PC-3 (cell line): ENCODE results near the gene SLC35E2B. TPM values are rescaled to one million over a fixed set of nuclear protein-coding genes. Genes with fewer than 3 reads are reported as not detected.

ENCODE experiments used
- ATAC-seq: fragments of 200-7000 bp; cut with Tn5 transposase; 2 replicates; pipeline ENCODE4 v1.9.1; 2020; ENCODE audit warnings: mild to moderate bottlenecking, moderate library complexity
- BruUV-seq: library from RNA; stranded (reverse); fragments of 400-500 nt; replicated peaks from 2 replicates; lab custom pipeline; 2021; lab: Mats Ljungman, UMichigan
- CTCF ChIA-PET: fragments of 300-600 bp; sonication (Branson Sonifier 250); formaldehyde crosslinking; loops from one replicate; lab custom pipeline; 2022; ENCODE audit warnings: antibody characterized with exemption; lab: Charles Lee
- POLR2A ChIA-PET: fragments of 300-600 bp; sonication (Branson Sonifier 250); formaldehyde crosslinking; loops from one replicate; lab custom pipeline; 2022; ENCODE audit warnings: antibody characterized with exemption; ENCODE audit not compliant: unreplicated experiment; lab: Charles Lee
- DNase-seq: peaks from one replicate; pipeline ENCODE4 v3.0.0-alpha.2; 2015
- H2AFZ ChIP-seq: fragments of 300-600 bp; sonication (generic); 2 replicates; pipeline ENCODE4 v1.6.0; 2016; ENCODE audit warnings: antibody characterized with exemption, low read length
- H3F3A ChIP-seq: fragments of 300-600 bp; sonication (generic); one replicate; pipeline ENCODE4 v1.6.0; 2017; ENCODE audit warnings: antibody characterized with exemption, low read length, control low read depth, mild to moderate bottlenecking; ENCODE audit not compliant: unreplicated experiment
- H3K27ac ChIP-seq: fragments of 300-600 bp; sonication (generic); 2 replicates; pipeline ENCODE4 v1.5.1; 2016; ENCODE audit warnings: mild to moderate bottlenecking, low read length
- H3K27me3 ChIP-seq: fragments of 300-600 bp; sonication (generic); 2 replicates; pipeline ENCODE4 v1.6.1; 2016; ENCODE audit warnings: low read length, mixed read lengths
- H3K36me3 ChIP-seq: fragments of 300-600 bp; sonication (generic); 2 replicates; pipeline ENCODE4 v1.6.1; 2016; ENCODE audit warnings: low read depth, mixed run types, low read length, mixed read lengths
- H3K4me1 ChIP-seq: fragments of 300-600 bp; sonication (generic); 2 replicates; pipeline ENCODE4 v1.5.1; 2016; ENCODE audit warnings: low read length; ENCODE audit not compliant: insufficient read depth
- H3K4me2 ChIP-seq: fragments of 300-600 bp; sonication (generic); 2 replicates; pipeline ENCODE4 v1.6.0; 2016; ENCODE audit warnings: low read length
- H3K4me3 ChIP-seq: fragments of 300-600 bp; sonication (generic); 2 replicates; pipeline ENCODE4 v1.5.1; 2016; ENCODE audit warnings: mild to moderate bottlenecking, low read length, mixed read lengths
- H3K79me2 ChIP-seq: fragments of 300-600 bp; sonication (generic); 2 replicates; pipeline ENCODE4 v1.6.1; 2017; ENCODE audit warnings: low read length, mixed read lengths
- H3K9ac ChIP-seq: fragments of 300-600 bp; sonication (generic); 2 replicates; pipeline ENCODE4 v1.6.0; 2016; ENCODE audit warnings: mild to moderate bottlenecking, low read length
- H3K9me2 ChIP-seq: fragments of 300-600 bp; sonication (generic); replicated peaks from 2 replicates; pipeline ENCODE4 v1.6.1; 2016; ENCODE audit warnings: mixed run types, low read length, mixed read lengths
- H3K9me3 ChIP-seq: fragments of 300-600 bp; sonication (generic); 2 replicates; pipeline ENCODE4 v1.6.1; 2016; ENCODE audit warnings: low read length, mixed read lengths
- H4K20me1 ChIP-seq: fragments of 300-600 bp; sonication (generic); 2 replicates; pipeline ENCODE4 v1.6.1; 2016; ENCODE audit warnings: low read length, mixed read lengths
- EZH2 ChIP-seq: fragments of 300-600 bp; sonication (generic); IDR thresholded peaks from one replicate; pipeline ENCODE4 v1.6.1; 2017; ENCODE audit warnings: antibody characterized with exemption, mild to moderate bottlenecking, low read length; ENCODE audit not compliant: unreplicated experiment
- EZH2phosphoT487 ChIP-seq: fragments of 300-600 bp; sonication (generic); IDR thresholded peaks from 2 replicates; pipeline ENCODE4 v1.6.1; 2018; ENCODE audit warnings: mild to moderate bottlenecking, antibody characterized with exemption, low read length, borderline replicate concordance
- intact Hi-C: fragments of 100-400 bp; cut with micrococcal nuclease; formaldehyde crosslinking; loops from 2 replicates; pipeline ENCODE4 v1.9.0; 2023
- total RNA-seq: library from RNA; depleted of rRNA; stranded (reverse); fragments of >200 nt; gene quantifications from 2 replicates; pipeline ENCODE4 v1.2.3, GENCODE V29; 2014
- TF ChIP-seq, protein P1 (sequence below): fragments of 300-600 bp; sonication (generic); conservative IDR thresholded peaks from 2 replicates; pipeline ENCODE4 v1.5.1; 2017; ENCODE audit warnings: antibody characterized with exemption, low read depth, mild to moderate bottlenecking, low read length

SLC35E2B gene
- total RNA-seq, 1 experiment from 2014 or later, result 38.1 TPM

DNA sequence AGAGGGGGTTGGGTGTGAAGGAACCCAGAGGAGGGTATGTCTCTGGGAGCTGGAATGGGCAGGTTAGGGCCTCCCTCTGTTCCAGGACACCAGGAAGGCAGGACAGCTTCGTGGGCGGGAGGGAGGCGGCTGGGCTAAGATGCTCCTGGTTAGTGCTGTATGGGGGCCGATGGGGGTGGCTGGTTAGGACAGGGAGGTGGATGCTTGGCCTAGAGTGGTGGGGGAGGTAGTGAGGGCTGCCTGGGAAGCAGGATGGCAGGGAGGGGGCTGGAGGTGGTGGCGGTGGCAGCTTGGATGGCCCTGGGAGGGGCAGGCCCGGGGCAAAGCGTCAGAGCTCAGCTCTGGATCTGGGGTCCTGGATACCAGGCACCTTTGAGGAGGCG, 66.8 kb downstream of the SLC35E2B start:
- no peak for DNase-seq
- H4K20me1 ChIP-seq, result no peaks in the 10 kb centered on the region; the same call in 1 of the 2 replicates
- no peaks in the 10 kb centered on the region for H3K9me2 ChIP-seq
- CTCF ChIA-PET, result no interaction called here
- H3K9ac ChIP-seq, result no peak overlapping the region
- no peak overlapping the region for H2AFZ ChIP-seq
- POLR2A ChIA-PET, result no interaction called here
- H3K79me2 ChIP-seq, result no peaks in the 10 kb centered on the region
- intact Hi-C loops, result no loop called here
- H3K9me3 ChIP-seq, result no peaks in the 10 kb centered on the region
- no peak for TF ChIP-seq EZH2phosphoT487
- no peak for TF ChIP-seq EZH2
- TF ChIP-seq, protein P1, sequence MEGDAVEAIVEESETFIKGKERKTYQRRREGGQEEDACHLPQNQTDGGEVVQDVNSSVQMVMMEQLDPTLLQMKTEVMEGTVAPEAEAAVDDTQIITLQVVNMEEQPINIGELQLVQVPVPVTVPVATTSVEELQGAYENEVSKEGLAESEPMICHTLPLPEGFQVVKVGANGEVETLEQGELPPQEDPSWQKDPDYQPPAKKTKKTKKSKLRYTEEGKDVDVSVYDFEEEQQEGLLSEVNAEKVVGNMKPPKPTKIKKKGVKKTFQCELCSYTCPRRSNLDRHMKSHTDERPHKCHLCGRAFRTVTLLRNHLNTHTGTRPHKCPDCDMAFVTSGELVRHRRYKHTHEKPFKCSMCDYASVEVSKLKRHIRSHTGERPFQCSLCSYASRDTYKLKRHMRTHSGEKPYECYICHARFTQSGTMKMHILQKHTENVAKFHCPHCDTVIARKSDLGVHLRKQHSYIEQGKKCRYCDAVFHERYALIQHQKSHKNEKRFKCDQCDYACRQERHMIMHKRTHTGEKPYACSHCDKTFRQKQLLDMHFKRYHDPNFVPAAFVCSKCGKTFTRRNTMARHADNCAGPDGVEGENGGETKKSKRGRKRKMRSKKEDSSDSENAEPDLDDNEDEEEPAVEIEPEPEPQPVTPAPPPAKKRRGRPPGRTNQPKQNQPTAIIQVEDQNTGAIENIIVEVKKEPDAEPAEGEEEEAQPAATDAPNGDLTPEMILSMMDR, result no peak
- ATAC-seq, result no peak
- no peaks in the 10 kb centered on the region for H3F3A ChIP-seq
- no TSS peak for BruUV-seq
- no peaks in the 10 kb centered on the region for H3K36me3 ChIP-seq
- no peak overlapping the region for H3K4me2 ChIP-seq
- H3K27me3 ChIP-seq, result no peaks in the 10 kb centered on the region
- H3K27ac ChIP-seq, result no peak overlapping the region
- no peak overlapping the region for H3K4me3 ChIP-seq
- no peaks in the 10 kb centered on the region for H3K4me1 ChIP-seq

GRCh38 chr1:1625404-1625775, 67.2 kb downstream of the SLC35E2B start:
- Histone ChIP-seq H3K9ac (no peak overlapping the region), H3K27me3 (no peaks in the 10 kb centered on the region), H4K20me1 (peaks cover 3% of the 10 kb centered on the region; the same call in 1 of the 2 replicates), H3F3A (no peaks in the 10 kb centered on the region), H3K9me3 (no peaks in the 10 kb centered on the region), H3K4me1 (no peaks in the 10 kb centered on the region), H2AFZ (no peak overlapping the region), H3K79me2 (no peaks in the 10 kb centered on the region), H3K36me3 (no peaks in the 10 kb centered on the region), H3K4me3 (no peak overlapping the region), H3K9me2 (no peaks in the 10 kb centered on the region), H3K27ac (no peak overlapping the region), H3K4me2 (no peak overlapping the region)
- CTCF ChIA-PET, result no interaction called here
- no peak for ATAC-seq
- no peak for TF ChIP-seq EZH2
- TF ChIP-seq, protein P1, result no peak
- TF ChIP-seq EZH2phosphoT487, result no peak
- DNase-seq, result no peak
- BruUV-seq, result no TSS peak
- POLR2A ChIA-PET, result no interaction called here
- intact Hi-C loops, result no loop called here

DNA sequence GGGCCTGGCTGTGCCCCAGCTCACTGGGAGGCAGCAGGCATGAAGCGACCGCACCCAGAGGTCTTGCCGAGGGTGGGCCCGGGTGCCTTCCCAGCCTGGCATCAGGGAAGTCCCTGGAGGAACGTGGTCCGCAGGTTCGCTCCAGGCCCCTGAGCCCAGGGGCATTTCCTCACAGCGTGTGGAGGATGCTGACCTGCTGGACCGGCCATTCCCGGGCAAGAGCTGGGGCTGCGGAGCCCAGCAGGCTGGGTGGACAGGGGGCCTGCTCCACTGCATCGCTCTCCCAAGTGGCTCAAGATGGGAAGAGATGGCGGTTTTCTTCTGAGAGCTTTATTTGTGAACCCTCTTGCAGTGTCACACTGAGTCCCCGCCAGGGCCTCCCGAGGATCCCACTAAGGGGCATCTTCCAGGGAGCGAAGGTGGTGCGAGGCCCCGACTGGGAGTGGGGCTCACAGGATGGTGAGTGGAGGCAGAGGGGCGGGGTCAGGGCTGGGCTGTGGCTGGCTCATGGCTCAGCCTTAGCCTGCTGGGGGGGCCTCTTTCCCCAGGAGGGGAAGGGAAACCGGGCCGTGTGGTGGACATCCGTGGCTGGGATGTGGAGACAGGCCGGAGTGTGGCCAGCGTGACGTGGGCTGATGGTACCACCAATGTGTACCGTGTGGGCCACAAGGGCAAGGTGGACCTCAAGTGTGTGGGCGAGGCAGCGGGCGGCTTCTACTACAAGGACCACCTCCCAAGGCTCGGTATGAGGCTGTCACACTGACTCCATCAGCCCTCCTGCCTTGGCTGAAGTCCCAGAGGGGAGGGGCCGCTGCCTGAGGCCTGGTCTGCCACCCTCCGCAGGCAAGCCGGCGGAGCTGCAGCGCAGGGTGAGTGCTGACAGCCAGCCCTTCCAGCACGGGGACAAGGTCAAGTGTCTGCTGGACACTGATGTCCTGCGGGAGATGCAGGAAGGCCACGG, 67.9 kb downstream of the SLC35E2B start:
- no peak overlapping the region for H3K4me3 ChIP-seq
- no peak overlapping the region for H2AFZ ChIP-seq
- intact Hi-C loops, result no loop called here
- BruUV-seq, result no TSS peak
- H3K4me2 ChIP-seq, result no peak overlapping the region
- no peaks in the 10 kb centered on the region for H3K36me3 ChIP-seq
- H4K20me1 ChIP-seq, result peaks cover 4% of the 10 kb centered on the region; the same call in 1 of the 2 replicates
- H3F3A ChIP-seq, result no peaks in the 10 kb centered on the region
- DNase-seq (no peak), ATAC-seq (no peak)
- H3K27me3 ChIP-seq, result no peaks in the 10 kb centered on the region
- no peak overlapping the region for H3K27ac ChIP-seq
- H3K9ac ChIP-seq, result no peak overlapping the region
- TF ChIP-seq EZH2phosphoT487 (no peak), EZH2 (no peak)
- TF ChIP-seq, protein P1, result no peak
- no peaks in the 10 kb centered on the region for H3K9me3 ChIP-seq
- ChIA-PET CTCF (no interaction called here), POLR2A (no interaction called here)
- no peaks in the 10 kb centered on the region for H3K9me2 ChIP-seq
- no peaks in the 10 kb centered on the region for H3K79me2 ChIP-seq
- H3K4me1 ChIP-seq, result no peaks in the 10 kb centered on the region
